HUES64 (cell line): ENCODE results near the gene RABL6.
"Not testable (repeated sequence)": the region's sequence is repeated elsewhere in the genome, so short reads cannot be mapped to it uniquely, and the experiment has no call there.

ENCODE experiments used
- H3K27ac ChIP-seq: 2 replicates; pipeline ENCODE4 v1.7.0; 2013; ENCODE audit warnings: low read depth, low read length, inconsistent platforms
- H3K27me3 ChIP-seq: 2 replicates; pipeline ENCODE4 v1.6.1; 2013; ENCODE audit warnings: mild to moderate bottlenecking, low read length; ENCODE audit not compliant: insufficient read depth
- H3K36me3 ChIP-seq: 2 replicates; pipeline ENCODE4 v1.6.1; 2013; ENCODE audit warnings: mild to moderate bottlenecking, low read length; ENCODE audit not compliant: insufficient read depth
- H3K4me1 ChIP-seq: 2 replicates; pipeline ENCODE4 v1.6.1; 2013; ENCODE audit warnings: mild to moderate bottlenecking, low read length, moderate library complexity; ENCODE audit not compliant: insufficient read depth
- H3K4me3 ChIP-seq: 2 replicates; pipeline ENCODE4 v1.5.1; 2013; ENCODE audit warnings: mild to moderate bottlenecking, low read length, moderate library complexity
- H3K9ac ChIP-seq: 2 replicates; pipeline ENCODE4 v1.6.1; 2013; ENCODE audit warnings: mild to moderate bottlenecking, low read depth, low read length
- H3K9me3 ChIP-seq: 2 replicates; pipeline ENCODE4 v1.6.1; 2013; ENCODE audit warnings: low read depth, low read length; ENCODE audit not compliant: insufficient read depth
- WGBS: fragments of 150-250, 120-280 bp; methylation state at CpG from one replicate; pipeline ENCODE4 v1.1.7; 2013; ENCODE audit warnings: missing lambda C conversion rate; 5-methylcytosine and 5-hydroxymethylcytosine counted together

RABL6 gene

DNA sequence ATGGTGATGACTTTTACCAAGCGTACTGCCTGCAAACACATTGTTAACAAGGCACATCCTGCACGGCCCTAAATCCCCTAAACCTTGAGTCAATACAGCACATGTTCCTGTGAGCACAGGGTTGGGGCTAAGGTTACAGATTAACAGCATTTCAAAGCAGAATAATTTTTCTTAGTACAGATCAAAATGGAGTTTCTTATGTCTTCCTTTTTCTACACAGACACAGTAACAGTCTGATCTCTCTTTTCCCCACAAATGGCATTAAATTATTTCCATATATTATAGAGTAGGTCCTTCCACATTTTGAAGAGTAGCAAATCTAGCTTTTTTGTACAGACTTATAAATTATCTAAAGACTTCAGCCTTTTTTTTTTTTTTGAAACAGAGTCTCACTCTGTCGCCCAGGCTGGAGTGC, 18.2 kb upstream of the RABL6 start:
- Histone ChIP-seq H3K27ac (peak overlapping the region; percentile 56; the same call in 1 of the 2 replicates), H3K9me3 (no peaks in the 10 kb centered on the region), H3K4me3 (no peak overlapping the region), H3K27me3 (no peaks in the 10 kb centered on the region; the same call in 1 of the 2 replicates), H3K36me3 (peaks cover 4% of the 10 kb centered on the region; the same call in 1 of the 2 replicates), H3K4me1 (peaks cover 5% of the 10 kb centered on the region; the same call in 1 of the 2 replicates), H3K9ac (no peak overlapping the region)
- 70% methylated on average over 3 of the region's 3 CpGs for WGBS

DNA sequence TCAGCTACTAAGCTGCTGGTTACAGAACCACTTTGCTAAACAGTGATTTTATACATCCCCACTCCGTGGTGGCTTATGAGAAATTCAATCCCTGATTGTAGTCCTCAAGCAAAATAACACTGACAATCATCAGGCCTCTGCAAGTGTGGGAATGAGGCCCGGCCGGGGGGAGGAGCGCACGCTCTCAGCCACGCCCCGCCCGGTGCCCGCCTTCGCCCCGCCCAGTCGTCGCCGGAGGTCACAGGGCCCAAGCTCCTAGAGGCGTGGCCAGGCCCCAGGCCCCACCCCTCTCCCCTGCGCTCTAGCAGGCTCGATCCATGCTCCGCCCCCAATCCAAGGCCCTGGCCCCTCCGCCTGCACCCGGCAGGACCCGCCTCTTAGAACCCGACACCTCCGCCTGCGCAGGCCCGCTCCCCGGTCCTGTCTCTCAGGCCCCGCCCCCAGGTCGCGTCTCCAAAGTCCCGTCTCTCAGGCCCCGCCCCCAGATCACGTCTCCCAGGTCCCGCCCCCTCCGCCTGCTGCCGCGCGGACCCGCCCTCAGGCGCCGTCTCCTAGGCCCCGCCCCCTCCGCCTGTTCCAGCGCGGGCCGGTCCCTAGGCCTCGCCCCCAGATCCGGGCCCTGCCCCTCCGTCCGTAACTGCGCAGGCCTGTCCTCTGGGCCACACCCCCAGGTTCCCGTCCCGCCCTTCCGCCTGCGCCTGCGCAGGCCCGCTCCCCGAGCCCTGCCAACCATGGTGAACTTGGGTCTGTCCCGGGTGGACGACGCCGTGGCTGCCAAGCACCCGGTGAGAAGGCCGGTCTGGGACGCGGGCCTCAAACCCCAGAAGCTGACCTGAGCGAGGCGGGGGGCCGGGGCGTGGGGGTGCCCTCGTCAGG, 16.9 kb upstream of the RABL6 start, which contains the start of gene TMEM141:
Gene TMEM141, plus strand, starts transcription at position 705 of the 876 bp plus-strand sequence. Its CDS starts 27 bp downstream, at position 732.
- no peaks in the 10 kb centered on the region; the same call in 1 of the 2 replicates for H3K27me3 ChIP-seq
- H3K9me3 ChIP-seq = no peaks in the 10 kb centered on the region
- H3K4me3 ChIP-seq = peak within 1 kb of the TSS; percentile 81
- WGBS = under 1% methylated on average over 70 of the region's 70 CpGs
- peak within 1 kb of the TSS; percentile 69; the same call in 1 of the 2 replicates for H3K27ac ChIP-seq
- peaks cover 4% of the 10 kb centered on the region; the same call in 1 of the 2 replicates for H3K36me3 ChIP-seq
- peak within 1 kb of the TSS; percentile 62 for H3K9ac ChIP-seq
- peaks cover 5% of the 10 kb centered on the region; the same call in 1 of the 2 replicates for H3K4me1 ChIP-seq

DNA sequence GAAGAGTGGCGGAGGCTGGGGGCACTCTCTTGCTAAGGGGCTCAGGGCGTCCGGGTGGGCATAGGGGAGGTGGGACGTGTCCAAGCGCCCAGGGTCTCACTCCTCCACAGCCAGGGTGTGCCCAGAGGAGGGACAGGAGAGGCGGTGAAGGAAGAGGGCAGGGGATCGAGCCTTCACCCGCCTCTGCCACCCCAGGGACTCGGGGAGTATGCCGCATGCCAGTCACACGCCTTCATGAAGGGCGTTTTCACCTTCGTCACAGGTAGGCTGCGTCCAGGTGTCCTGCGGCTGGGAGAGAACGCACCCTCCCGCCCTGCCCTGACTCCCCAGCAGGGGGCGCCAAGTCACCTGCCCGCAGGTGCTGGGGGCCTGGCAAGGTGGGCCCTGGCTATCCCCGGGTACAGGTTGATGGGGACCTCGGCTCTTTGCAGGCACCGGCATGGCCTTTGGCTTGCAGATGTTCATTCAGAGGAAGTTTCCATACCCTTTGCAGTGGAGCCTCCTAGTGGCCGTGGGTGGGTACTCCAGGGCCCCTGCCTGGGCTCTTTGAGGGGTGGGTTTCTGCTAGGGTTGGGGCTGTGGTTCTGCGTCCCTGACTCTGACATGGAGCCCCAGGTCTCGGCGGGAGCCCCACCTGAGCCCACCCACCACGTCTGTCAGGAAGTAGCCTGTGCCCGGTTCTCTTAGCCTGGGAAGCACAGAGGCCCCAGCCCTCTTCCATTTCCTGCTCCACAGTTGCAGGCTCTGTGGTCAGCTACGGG, 16.1 kb upstream of the RABL6 start:
- peak overlapping the region; percentile 69; the same call in 1 of the 2 replicates for H3K27ac ChIP-seq
- H3K4me3 ChIP-seq = peak overlapping the region; percentile 81
- no peaks in the 10 kb centered on the region for H3K9me3 ChIP-seq
- peaks cover 4% of the 10 kb centered on the region; the same call in 1 of the 2 replicates for H3K36me3 ChIP-seq
- 17% methylated on average over 29 of the region's 29 CpGs for WGBS
- H3K27me3 ChIP-seq = no peaks in the 10 kb centered on the region; the same call in 1 of the 2 replicates
- peaks cover 12% of the 10 kb centered on the region for H3K4me1 ChIP-seq
- H3K9ac ChIP-seq = peak overlapping the region; percentile 62

DNA sequence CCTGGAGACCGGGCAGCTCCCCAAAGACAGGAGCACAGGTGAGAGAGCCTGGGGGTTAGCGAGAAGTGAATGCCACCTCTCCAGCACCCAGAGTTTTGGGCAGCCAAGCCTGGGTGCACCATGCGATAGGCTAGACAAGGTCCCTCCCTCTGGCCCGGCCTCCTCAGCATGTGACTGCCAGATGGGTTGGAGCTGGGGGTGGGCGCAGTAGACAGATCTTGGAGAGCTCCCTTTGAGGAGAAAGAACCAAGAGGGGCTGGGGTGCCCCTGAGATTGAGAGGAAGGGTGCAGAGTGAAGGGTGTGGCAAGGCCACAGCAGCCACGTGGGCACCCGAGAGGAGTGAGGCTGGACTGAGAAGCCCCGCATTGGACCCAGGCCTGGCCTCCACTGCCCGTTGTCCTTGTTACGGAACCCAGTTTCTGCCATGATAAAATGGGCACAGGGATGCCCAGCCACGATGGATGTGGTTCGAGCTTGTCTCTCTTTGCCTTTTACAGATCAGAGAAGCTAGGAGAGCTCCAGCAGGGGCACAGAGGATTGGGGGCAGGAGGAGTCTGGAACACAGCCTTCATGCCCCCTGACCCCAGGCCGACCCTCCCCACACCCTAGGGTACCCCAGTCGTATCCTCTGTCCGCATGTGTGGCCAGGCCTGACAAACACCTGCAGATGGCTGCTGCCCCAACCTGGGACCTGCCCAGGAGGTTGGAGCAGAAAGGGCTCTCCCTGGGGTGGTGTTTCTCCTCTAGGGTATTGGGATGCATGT, 15.2 kb upstream of the RABL6 start:
- H3K27me3 ChIP-seq = no peaks in the 10 kb centered on the region; the same call in 1 of the 2 replicates
- no peak overlapping the region for H3K9ac ChIP-seq
- peak overlapping the region; percentile 81 for H3K4me3 ChIP-seq
- no peak overlapping the region for H3K27ac ChIP-seq
- H3K4me1 ChIP-seq = peaks cover 16% of the 10 kb centered on the region
- WGBS = 93% methylated on average over 15 of the region's 15 CpGs
- H3K36me3 ChIP-seq = peaks cover 4% of the 10 kb centered on the region; the same call in 1 of the 2 replicates
- no peaks in the 10 kb centered on the region for H3K9me3 ChIP-seq

DNA sequence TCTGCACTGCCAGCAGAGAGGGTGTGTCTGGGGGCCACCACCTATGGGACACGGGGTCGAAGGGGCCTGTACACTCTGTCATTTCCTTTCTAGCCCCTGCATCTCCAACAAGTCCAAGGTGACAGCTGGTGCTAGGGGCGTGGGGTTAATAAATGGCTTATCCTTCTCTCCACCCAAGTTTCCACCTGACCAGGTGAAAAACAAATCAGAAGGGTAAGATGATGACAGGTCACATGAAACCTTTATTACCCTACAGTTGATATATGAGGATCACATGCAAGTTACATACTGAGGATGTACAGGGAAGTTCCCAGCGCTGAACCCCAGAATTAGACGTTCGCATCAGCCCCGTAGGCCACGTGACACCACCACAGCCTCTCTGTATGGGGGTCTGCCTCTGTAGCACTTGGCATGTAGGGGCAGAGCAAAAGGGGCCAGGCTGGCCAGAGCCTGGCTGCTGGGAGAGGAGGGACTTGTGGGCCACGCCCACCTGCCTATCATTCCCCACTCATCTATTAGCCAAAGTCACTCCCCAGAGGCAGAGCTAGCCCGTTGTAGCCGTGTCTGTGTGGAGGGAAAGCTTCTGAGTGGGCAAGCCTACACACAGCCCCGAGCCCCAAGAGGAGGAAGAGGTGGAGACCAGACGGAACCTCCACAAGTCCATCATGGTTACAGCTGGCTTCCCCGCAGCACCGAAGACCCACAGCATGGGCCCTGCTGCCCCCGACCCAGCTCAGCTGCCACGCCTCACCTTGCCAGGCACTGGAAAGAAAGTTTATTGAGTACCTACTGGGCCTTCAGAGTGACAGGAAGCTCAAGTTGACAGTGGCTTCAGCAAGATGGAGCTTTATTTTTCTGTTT, 14.4 kb upstream of the RABL6 start:
- Histone ChIP-seq H3K27ac (no peak overlapping the region), H3K9ac (no peak overlapping the region), H3K4me1 (peaks cover 16% of the 10 kb centered on the region), H3K4me3 (no peak overlapping the region), H3K9me3 (no peaks in the 10 kb centered on the region), H3K27me3 (peaks cover under 1% of the 10 kb centered on the region; the same call in 1 of the 2 replicates), H3K36me3 (peaks cover 4% of the 10 kb centered on the region; the same call in 1 of the 2 replicates)
- 85% methylated on average over 16 of the region's 17 CpGs for WGBS

DNA sequence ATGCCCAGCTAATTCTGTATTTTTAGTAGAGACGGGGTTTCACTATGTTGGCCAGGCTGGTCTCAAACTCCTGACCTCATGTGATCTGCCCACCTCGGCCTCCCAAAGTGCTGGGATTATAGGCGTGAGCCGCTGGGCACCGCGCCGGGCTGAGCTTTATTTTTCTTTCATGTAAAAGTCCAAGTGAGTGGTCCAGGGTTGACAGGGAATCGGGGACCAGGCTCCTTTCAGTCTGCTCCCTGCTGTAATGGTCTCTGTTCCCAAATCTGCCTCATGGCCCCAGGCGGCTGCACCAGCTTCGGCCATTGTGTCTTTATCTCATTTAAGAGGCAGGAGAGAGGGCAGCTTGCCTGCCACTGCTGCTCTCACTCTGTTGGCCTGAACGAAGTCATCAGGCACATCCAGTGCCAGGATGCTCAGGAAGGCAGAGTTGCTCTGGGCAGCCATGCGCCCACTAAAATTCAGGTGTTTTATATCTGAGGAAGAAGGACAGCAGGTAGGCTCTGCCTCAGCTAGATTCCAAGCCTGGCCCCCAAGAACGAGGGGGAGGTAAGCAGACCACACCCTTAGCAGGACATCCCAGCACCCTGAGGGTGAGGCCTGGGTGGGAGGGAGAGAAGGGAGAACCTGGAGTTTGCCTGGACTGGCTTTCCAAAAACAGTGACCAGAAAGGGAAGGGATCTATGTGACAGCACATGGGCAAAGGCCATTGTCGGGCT, 13.3 kb upstream of the RABL6 start:
- Histone ChIP-seq H3K9me3 (no peaks in the 10 kb centered on the region), H3K4me3 (no peak overlapping the region), H3K4me1 (peaks cover 16% of the 10 kb centered on the region), H3K27ac (no peak overlapping the region; the same call in 1 of the 2 replicates), H3K36me3 (peaks cover 4% of the 10 kb centered on the region; the same call in 1 of the 2 replicates), H3K27me3 (peaks cover 12% of the 10 kb centered on the region), H3K9ac (no peak overlapping the region)
- 96% methylated on average over 14 of the region's 14 CpGs for WGBS

DNA sequence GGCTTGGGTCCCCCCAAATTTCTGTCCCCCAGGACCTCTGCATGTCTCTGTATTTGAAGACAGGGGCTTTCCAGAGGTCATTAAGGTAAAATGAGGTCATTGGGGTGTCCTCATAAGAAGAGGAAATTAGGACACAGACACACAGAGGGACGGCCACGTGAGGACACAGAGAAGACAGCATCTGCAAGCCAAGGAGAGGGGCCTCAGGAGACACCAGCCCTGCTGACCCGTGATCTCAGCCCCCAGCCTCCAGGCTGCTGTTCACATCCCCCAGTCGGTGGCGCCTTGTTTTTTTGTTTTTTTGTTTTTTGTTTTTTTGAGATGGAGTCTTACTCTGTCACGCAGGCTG, 12.8 kb upstream of the RABL6 start:
- 84% methylated on average over 6 of the region's 6 CpGs for WGBS
- H3K36me3 ChIP-seq = peaks cover 4% of the 10 kb centered on the region; the same call in 1 of the 2 replicates
- H3K27ac ChIP-seq = no peak overlapping the region; the same call in 1 of the 2 replicates
- peaks cover 16% of the 10 kb centered on the region for H3K27me3 ChIP-seq
- no peaks in the 10 kb centered on the region for H3K9me3 ChIP-seq
- H3K9ac ChIP-seq = no peak overlapping the region
- no peak overlapping the region for H3K4me3 ChIP-seq
- H3K4me1 ChIP-seq = peaks cover 16% of the 10 kb centered on the region

DNA sequence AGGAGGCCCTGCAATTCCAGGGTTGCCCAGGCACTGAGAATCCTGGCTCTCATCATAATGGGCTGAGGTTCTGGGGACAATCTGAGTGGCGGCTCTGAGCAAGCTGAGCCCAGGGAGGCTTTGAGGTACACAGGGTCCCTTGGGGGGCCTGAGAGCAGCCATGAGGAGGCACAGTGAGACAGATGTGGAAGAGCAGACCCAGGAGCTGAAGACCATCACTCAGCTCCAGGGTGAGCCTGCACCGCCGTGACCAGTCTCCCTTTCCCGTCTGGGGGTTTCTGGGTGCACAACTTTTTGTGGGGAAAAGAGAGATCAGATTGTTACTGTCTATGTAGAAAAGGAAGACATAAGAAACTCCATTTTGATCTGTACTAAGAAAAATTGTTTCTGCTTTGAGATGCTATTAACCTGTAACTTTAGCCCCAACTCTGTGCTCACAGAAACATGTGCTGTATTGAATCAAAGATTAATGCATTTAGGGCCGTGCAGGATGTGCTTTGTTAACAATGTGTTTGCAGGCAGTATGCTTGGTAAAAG, 11.4 kb upstream of the RABL6 start, which contains the start of gene CCDC183:
Gene CCDC183, plus strand, starts transcription at position 101 of the 537 bp plus-strand sequence. Its CDS starts 60 bp downstream, at position 161.
- Histone ChIP-seq H3K9me3 (no peaks in the 10 kb centered on the region), H3K4me1 (peaks cover 11% of the 10 kb centered on the region), H3K4me3 (no peak within 1 kb of the TSS), H3K27me3 (peaks cover 16% of the 10 kb centered on the region), H3K9ac (no peak within 1 kb of the TSS), H3K27ac (peak within 1 kb of the TSS; percentile 65; the same call in 1 of the 2 replicates), H3K36me3 (peaks cover 4% of the 10 kb centered on the region; the same call in 1 of the 2 replicates)
- WGBS = 87% methylated on average over 5 of the region's 5 CpGs

DNA sequence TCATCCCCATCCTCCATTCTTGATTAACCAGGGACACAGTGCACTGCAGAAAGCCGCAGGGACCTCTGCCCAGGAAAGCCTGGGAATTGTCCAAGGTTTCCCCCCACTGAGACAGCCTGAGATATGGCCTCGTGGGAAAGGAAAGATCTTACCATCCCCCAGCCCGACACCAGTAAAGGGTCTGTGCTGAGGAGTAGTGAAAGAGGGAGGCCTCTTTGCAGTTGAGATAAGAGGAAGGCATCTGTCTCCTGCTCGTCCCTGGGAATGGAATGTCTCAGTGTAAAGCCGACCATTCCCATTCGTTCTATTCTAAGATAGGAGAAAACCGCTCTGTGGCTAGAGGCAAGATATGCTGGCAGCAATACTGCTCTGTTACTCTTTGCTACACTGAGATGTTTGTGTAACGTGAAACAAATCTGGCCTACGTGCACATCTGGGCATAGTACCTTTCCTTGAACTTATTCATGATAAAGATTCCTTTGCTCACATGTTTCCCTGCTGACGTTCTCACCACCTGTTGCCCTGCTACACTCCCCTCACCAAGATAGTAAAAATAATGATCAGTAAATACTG, 10.9 kb upstream of the RABL6 start:
- not testable (repeated sequence) for H3K9me3 ChIP-seq, H3K27ac ChIP-seq, H3K36me3 ChIP-seq, H3K9ac ChIP-seq, H3K4me3 ChIP-seq
- Histone ChIP-seq H3K4me1 (peaks cover 11% of the 10 kb centered on the region), H3K27me3 (peaks cover 16% of the 10 kb centered on the region)
- WGBS = 44% methylated on average over 10 of the region's 10 CpGs
